Epidermal melanocyte (primary cell): Measurements from ENCODE around the gene PLSCR3.

ENCODE experiments used
- DNase-seq: peaks from one replicate; pipeline ENCODE4 v3.0.0; 2011; ENCODE audit warnings: low spot score; ENCODE audit not compliant: insufficient read length

Gene PLSCR3

GRCh38 chr17:7426896-7427489 lies 32.7 kb upstream of the PLSCR3 start:
- no peak for DNase-seq

GRCh38 chr17:7426203-7426863 lies 32.0 kb upstream of the PLSCR3 start:
- DNase-seq, result no peak

GRCh38 chr17:7425756-7426155 lies 31.4 kb upstream of the PLSCR3 start:
- no peak for DNase-seq

GRCh38 chr17:7425316-7425715 lies 31.0 kb upstream of the PLSCR3 start, which contains the start of gene SPEM2:
TSS of gene SPEM2 (plus strand) at chr17:7425616. CDS start at chr17:7425689, 73 bp downstream.
- no peak for DNase-seq

- DNase-seq, result no peak
Measured at GRCh38 chr17:7423679-7424078, 29.4 kb upstream of the PLSCR3 start.

- DNase-seq, result no peak
Measured at GRCh38 chr17:7421186-7421585, 26.9 kb upstream of the PLSCR3 start.

GRCh38 chr17:7419819-7420610 lies 25.7 kb upstream of the PLSCR3 start, which contains the start of gene SPEM1:
TSS of gene SPEM1 (plus strand) at chr17:7420324. CDS start at chr17:7420385, 61 bp downstream.
- no peak for DNase-seq

- DNase-seq, result no peak
Measured at GRCh38 chr17:7418472-7419152, 24.3 kb upstream of the PLSCR3 start.

- DNase-seq, result no peak
Measured at GRCh38 chr17:7417056-7417655, 22.8 kb upstream of the PLSCR3 start.

- DNase-seq, result no peak
Measured at GRCh38 chr17:7416323-7416722, 22.0 kb upstream of the PLSCR3 start.

GRCh38 chr17:7415784-7416183 lies 21.5 kb upstream of the PLSCR3 start:
- no peak for DNase-seq

GRCh38 chr17:7414837-7415236 lies 20.5 kb upstream of the PLSCR3 start:
- no peak for DNase-seq

GRCh38 chr17:7413346-7413985 lies 19.1 kb upstream of the PLSCR3 start:
- no peak for DNase-seq

GRCh38 chr17:7411427-7411750 lies 17.1 kb upstream of the PLSCR3 start:
- DNase-seq, result no peak

GRCh38 chr17:7410634-7411426 lies 16.5 kb upstream of the PLSCR3 start:
- DNase-seq, result no peak

GRCh38 chr17:7409716-7410115 lies 15.4 kb upstream of the PLSCR3 start:
- DNase-seq, result no peak

- no peak for DNase-seq
Measured at GRCh38 chr17:7408863-7409262, 14.5 kb upstream of the PLSCR3 start.

- no peak for DNase-seq
Measured at GRCh38 chr17:7408252-7408727, 14.0 kb upstream of the PLSCR3 start.

GRCh38 chr17:7407485-7408251 lies 13.3 kb upstream of the PLSCR3 start, which contains the start of gene NLGN2:
TSS of gene NLGN2 (plus strand) at chr17:7407845. CDS start at chr17:7408256, 411 bp downstream.
- no peak for DNase-seq
